ENCODE results near the gene PSMB7.

PSMB7 gene

GRCh38 chr9:124353166-124353768 lies 62.0 kb downstream of the PSMB7 start:
- Histone ChIP-seq H3F3A (ENCODE audit: insufficient read depth, low read length) (no peaks in the 10 kb centered on the region), H3K4me1 (ENCODE audit: low read length) (no peaks in the 10 kb centered on the region), H2AFZ (ENCODE audit: low read length) (no peak overlapping the region), H3K27ac (ENCODE audit: low read length) (no peak overlapping the region), H3K4me3 (ENCODE audit: low read length) (no peak overlapping the region), H3K79me2 (ENCODE audit: low read length) (peaks cover 40% of the 10 kb centered on the region), H4K20me1 (ENCODE audit: insufficient read depth, low read length) (0 out of 2 replicates have a peak, but pooled peaks cover 6% of the 10 kb centered on the region), H3K27me3 (replicated peaks; ENCODE audit: insufficient read depth, low read length) (no peaks in the 10 kb centered on the region), H3K36me3 (replicated peaks; ENCODE audit: insufficient read depth, low read length) (peaks cover 15% of the 10 kb centered on the region; the same call in 1 of the 2 replicates), H3K9me2 (replicated peaks; ENCODE audit: insufficient read depth, low read length) (no peaks in the 10 kb centered on the region), H3K9ac (ENCODE audit: low read length) (no peak overlapping the region), H3K4me2 (ENCODE audit: low read depth, low read length) (no peak overlapping the region), H3K9me3 (replicated peaks; ENCODE audit: insufficient read depth, low read length) (no peaks in the 10 kb centered on the region)
- TF ChIP-seq EZH2 (optimal IDR thresholded peaks at IDR 0.05; ENCODE audit: low read depth, low read length) (no peak), CTCF (IDR thresholded peaks at IDR 0.05; ENCODE audit: low read length) (no peak), EZH2phosphoT487 (IDR thresholded peaks at IDR 0.05; ENCODE audit: low read length) (no peak)
- no peak for DNase-seq

GRCh38 chr9:124352616-124353015 lies 62.6 kb downstream of the PSMB7 start:
- no peaks in the 10 kb centered on the region for H3K4me1 ChIP-seq (ENCODE audit: low read length)
- no peak overlapping the region for H3K4me3 ChIP-seq (ENCODE audit: low read length)
- TF ChIP-seq EZH2 (optimal IDR thresholded peaks at IDR 0.05; ENCODE audit: low read depth, low read length) (no peak), EZH2phosphoT487 (IDR thresholded peaks at IDR 0.05; ENCODE audit: low read length) (no peak), CTCF (IDR thresholded peaks at IDR 0.05; ENCODE audit: low read length) (no peak)
- H4K20me1 ChIP-seq (ENCODE audit: insufficient read depth, low read length), result 0 out of 2 replicates have a peak, but pooled peaks cover 1% of the 10 kb centered on the region
- no peaks in the 10 kb centered on the region for H3K9me2 ChIP-seq (replicated peaks; ENCODE audit: insufficient read depth, low read length)
- H3K4me2 ChIP-seq (ENCODE audit: low read depth, low read length), result no peak overlapping the region
- no peak overlapping the region for H3K27ac ChIP-seq (ENCODE audit: low read length)
- H2AFZ ChIP-seq (ENCODE audit: low read length), result no peak overlapping the region
- H3K9me3 ChIP-seq (replicated peaks; ENCODE audit: insufficient read depth, low read length), result no peaks in the 10 kb centered on the region
- no peaks in the 10 kb centered on the region for H3F3A ChIP-seq (ENCODE audit: insufficient read depth, low read length)
- no peak overlapping the region for H3K9ac ChIP-seq (ENCODE audit: low read length)
- no peak for DNase-seq
- H3K79me2 ChIP-seq (ENCODE audit: low read length), result peaks cover 34% of the 10 kb centered on the region
- H3K27me3 ChIP-seq (replicated peaks; ENCODE audit: insufficient read depth, low read length), result no peaks in the 10 kb centered on the region
- peaks cover 15% of the 10 kb centered on the region; the same call in 1 of the 2 replicates for H3K36me3 ChIP-seq (replicated peaks; ENCODE audit: insufficient read depth, low read length)

- Histone ChIP-seq H3K9me2 (replicated peaks; ENCODE audit: insufficient read depth, low read length) (no peaks in the 10 kb centered on the region), H3K79me2 (ENCODE audit: low read length) (peaks cover 27% of the 10 kb centered on the region), H3K9me3 (replicated peaks; ENCODE audit: insufficient read depth, low read length) (no peaks in the 10 kb centered on the region), H3K9ac (ENCODE audit: low read length) (no peak overlapping the region), H3K36me3 (replicated peaks; ENCODE audit: insufficient read depth, low read length) (peaks cover 15% of the 10 kb centered on the region; the same call in 1 of the 2 replicates), H2AFZ (ENCODE audit: low read length) (no peak overlapping the region), H3K4me3 (ENCODE audit: low read length) (no peak overlapping the region), H3K27me3 (replicated peaks; ENCODE audit: insufficient read depth, low read length) (no peaks in the 10 kb centered on the region), H3K4me2 (ENCODE audit: low read depth, low read length) (no peak overlapping the region), H3F3A (ENCODE audit: insufficient read depth, low read length) (no peaks in the 10 kb centered on the region), H3K4me1 (ENCODE audit: low read length) (no peaks in the 10 kb centered on the region), H3K27ac (ENCODE audit: low read length) (no peak overlapping the region), H4K20me1 (ENCODE audit: insufficient read depth, low read length) (no peaks in the 10 kb centered on the region)
- no peak for TF ChIP-seq EZH2phosphoT487 (IDR thresholded peaks at IDR 0.05; ENCODE audit: low read length)
- TF ChIP-seq CTCF (IDR thresholded peaks at IDR 0.05; ENCODE audit: low read length), result no peak
- no peak for TF ChIP-seq EZH2 (optimal IDR thresholded peaks at IDR 0.05; ENCODE audit: low read depth, low read length)
- DNase-seq, result no peak
These were observed 63.4 kb downstream of the PSMB7 start for GRCh38 chr9:124351672-124352468.

All from MM.1S (cell line).